M059J (cell line): ENCODE measurements around the gene SSH2. TPM values are rescaled to one million over a fixed set of nuclear protein-coding genes. Genes with fewer than 3 reads are reported as not detected.
A peak's percentile ranks its signal among the peaks of the same experiment; 100 is the strongest.

ENCODE experiments used
- DNase-seq: peaks from one replicate; pipeline ENCODE4 v3.0.0-alpha.2; 2012; ENCODE audit warnings: low read depth
- total RNA-seq: library from RNA; depleted of rRNA; stranded (reverse); fragments of >200 nt; shearing (Covaris generic); gene quantifications from 2 replicates; pipeline ENCODE4 v1.2.3, GENCODE V29; 2014

Gene SSH2
- total RNA-seq, 1 experiment from 2014 or later = 16.7 TPM

DNA sequence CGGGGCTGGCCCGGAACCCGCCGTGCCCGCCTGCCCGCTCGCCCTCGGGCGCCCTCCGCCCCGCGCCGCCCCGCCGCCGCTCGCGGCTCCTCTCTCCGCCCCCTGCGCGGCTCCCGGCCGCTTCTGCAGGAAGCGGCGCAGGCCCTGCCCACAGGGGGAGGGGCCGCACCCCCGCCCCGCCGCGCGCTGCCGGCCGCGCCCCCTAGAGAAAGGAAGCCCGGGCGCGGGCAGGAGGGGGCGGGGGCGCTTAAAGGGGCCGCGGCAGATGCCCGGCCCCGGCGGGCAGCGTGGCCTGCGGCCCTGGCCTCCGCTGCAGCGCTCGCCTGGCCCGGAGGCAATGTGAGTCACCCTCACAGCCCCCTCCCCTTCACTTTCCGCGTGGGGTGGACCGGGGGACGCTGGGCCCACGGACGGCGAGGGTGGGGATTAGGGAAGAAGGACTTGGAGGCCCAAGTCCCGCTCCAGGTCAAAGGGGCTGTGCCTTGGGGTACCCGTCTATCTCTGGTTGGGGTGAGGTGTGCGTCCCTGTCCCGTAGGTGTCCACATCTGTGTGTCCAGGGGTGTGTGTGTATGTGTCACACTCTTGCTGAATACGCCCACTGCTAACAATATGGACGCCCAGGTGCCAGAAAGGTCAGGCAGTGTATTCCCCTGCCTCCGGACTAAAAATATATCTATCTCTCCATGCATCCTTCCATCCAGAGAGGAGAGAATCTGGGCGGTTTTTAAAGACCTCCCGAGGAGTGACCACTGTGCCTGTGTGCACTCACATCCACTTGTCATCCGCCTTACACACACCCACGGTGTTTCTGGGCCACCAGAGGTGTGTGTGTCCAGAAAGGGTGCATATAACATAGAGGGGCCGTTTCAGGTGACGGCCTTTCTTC lies 340.3 kb downstream of the SSH2 start, which contains the start of gene GIT1:
Gene GIT1 (minus strand): TSS at position 125 of the 887 bp plus-strand sequence. CDS start 270 bp downstream, outside the sequence.
- DNase-seq = peak; percentile 81

DNA sequence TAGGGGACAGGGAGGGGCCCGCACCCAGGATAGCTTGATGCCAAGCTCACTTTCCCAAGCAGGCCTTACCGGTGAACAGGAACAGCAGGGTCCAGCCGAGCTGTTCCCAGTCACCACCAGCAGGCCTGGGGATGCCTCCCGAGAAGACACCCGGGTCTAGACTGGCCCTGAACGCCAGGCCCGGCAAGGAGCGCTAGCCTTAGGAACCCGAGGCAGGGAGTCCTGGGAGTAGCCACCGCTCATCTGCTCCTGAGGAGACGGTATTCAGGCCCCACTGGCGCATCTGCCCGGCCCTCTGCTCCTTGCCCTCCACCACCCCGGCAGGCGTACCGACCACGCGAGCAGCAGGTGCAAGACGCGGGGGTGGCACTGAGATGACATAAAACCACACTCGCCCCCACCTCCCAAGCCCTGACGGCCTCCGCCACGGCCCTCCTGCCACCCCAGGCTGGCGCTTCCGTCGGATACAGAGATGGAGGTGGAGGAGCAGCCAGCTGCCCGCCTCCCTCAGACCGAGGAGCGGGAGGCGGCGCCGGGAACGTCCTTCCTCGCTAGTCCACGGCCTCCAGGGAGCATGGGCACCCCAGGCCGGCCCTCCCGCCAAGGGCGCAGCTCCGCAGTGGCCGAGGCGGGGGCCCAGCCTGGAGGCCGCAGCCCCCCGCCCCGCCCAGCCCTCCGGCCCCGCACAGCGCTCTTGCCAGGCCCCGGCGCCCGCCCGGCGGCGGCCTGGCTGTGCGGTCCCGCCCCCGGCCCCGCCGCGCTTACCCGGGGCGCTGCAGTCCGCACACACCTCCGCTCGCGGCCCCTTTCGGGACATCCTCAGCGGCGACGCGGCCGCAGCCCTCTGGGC lies 341.2 kb downstream of the SSH2 start:
- peak; percentile 43 for DNase-seq

DNA sequence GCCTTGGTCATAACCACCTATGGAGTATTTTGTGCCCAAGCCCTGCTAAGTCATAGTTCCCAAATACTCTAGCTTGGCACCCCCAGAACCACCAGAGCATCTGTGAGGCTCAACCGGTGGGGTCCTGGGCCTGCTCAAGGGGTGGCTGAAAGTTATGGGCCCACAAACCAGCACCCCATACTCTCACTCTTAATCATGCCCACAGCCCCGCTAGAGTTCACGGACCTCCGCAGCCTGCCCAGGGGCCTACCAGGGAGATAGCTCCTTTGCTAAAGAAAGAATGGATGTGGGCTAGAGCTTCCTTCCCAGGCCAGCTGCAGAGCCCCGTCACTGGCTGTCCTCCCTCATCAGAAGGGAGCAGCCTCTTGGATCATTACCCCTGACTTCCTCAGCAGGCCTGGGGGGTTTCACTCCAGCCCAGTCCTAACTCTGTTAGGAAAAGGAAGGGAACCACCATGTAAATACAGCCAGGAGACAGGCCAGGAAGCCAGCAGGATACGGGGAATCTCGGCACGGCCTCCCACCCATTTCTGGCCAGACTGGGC lies 341.9 kb downstream of the SSH2 start:
- no peak for DNase-seq

DNA sequence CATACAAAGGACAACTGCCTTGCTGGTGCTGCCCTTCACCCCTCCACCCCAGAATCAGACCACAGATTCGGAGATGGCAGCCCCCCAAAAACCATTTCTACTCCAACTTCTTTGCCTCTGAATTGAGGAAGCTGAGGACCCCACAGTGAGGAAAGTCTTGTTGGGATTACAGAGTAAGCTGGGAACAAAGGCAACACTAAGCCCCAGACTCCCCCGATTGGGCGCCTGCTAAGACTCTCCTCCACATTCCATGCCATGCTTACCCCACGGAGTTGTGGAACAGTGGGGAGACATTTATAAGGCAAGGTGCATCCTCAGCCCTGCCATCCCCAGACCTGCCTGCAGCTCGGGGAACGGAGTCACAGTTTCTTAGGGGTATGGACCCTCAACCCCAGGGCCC lies 342.4 kb downstream of the SSH2 start:
- DNase-seq = no peak

DNA sequence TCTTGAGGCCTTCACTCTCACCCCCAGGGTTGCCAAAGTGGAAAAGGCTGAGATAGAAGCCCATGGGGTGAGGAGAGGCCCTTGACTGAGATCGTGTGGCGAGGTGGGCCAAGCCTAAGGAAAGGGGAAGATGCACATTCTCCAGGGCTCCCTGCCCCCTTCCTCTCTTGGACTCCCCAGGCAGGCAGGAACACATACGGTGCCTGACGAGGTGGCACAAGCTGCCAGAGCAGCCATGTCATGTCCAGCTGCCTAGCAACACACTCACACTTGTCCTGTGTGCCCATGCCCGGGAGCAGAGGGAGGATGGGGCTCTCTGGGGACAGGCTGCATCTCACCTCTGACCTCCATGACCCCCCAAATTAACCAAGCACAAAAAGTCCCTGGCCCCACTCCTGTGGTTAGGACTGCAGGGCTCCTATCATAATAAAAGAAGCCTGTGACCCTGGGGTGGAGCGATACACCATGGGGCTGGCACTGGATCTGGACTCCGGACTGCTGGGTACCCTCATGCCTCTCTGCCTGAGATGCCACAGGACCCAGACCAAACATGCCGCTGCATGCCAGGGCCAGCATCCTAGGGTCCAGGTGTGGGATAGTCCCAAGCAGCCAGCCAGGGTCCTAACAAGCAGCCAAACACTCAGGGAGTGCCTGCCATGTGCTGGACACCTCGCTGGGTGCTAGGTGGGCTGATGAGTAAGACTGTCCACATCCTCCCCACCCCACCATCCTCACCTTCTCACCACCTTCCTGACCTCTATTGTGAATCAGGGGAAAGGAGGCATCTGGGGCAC lies 343.2 kb downstream of the SSH2 start:
- DNase-seq = no peak

DNA sequence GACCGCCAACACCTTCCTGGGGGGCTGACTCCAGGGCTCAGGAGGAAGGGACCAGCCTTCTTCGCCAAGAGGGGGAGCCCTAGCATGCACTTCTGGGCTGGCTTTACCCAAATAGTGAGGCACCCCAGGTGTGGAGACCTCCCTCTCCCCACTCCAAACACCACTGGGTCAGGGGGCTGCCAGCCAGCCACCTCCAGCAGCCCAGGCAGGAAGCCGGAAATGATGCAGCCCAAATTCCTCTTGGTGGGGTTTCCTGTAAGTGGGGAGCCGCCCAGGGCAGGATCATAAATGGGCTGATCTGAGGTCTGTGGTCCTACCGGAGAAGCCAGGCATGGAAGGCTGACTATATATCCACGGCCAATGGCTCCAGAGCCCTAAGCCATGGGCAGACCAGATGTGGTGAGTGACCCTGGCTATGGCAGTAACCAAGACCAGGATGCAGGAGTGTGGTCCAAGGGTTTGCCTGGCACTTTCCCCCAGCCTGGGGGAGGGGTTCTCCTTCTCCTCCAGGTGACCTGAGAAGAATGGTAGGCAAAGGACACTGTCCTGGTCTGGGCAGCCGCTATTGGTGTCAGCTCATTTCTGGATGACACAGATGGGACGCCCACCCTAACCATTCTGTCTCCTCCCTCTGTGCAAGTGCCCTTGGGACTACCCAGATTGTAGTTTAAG lies 344.8 kb downstream of the SSH2 start:
- no peak for DNase-seq

DNA sequence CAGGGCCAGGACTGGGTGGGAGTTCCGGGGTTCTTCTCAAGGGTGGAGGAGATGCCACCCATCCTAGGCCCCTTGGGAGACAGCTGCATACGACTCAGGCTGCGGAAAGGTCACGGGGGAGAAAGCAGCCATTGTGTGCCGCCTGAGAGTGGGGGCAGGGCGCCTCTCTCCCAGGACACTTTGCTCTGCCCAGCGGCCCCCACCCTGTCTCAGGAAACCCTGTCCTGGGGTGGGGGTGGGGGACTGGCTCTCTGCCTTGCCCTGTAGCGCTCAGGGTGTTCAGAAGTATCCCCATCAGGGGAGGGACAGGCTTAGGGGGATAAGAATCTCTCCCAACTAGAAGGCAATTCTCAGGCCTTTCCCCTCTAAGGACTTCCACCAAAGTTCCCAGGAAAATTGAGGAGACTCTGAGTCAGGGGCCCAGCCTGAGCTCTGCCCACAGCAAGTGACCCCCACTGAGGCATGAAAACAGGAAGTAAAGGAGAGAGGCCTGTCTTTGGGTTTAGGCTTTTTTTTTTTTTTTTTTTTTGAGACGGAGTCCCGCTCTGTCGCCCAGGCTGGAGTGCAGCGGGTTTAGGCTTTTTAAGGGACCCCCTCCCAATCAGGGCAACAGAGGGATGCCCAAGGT lies 345.5 kb downstream of the SSH2 start:
- no peak for DNase-seq

DNA sequence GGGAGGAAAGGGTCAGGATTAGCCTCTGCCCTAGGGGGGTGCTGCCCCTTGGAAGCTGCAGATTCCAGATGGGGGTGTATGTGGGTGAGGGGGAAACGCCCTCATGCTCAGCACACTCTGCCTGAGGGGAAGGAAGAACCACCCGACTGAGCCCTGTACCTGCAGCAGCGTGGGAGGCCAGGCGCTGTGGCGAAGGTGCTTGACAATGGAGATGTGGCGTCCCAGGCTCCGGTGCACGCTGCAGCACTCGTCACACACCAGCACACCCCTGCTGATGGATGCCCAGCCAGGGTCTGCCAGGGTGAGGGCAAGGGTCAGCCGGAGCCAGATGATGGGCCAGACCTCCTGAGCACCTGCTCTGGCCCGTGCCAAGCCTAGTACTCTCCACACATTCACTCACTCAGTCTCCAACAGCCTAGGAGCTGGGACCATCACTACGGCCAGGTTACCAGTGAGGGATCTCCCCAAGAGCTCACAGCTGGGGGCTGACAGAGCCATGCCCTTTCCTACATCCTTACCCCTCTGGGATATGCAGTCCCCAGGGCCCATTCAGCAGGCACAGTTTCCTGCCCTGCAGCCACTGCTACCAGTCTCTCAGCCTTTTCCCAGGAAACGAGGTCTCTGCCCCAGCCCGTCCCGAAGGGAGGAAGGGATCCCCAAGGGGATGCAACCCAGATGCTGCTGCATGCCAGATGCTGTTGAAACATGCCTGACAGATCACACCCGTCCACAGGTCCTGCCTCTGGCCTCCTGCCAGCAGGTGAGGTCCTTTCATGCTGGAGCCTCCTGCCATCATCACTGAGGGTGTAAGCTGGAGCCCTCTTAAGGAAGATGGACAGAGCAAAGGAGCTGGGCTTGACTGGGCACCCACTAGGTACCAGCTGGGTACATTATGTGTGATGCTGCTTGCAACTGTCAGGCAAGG lies 346.4 kb downstream of the SSH2 start:
- DNase-seq = no peak

DNA sequence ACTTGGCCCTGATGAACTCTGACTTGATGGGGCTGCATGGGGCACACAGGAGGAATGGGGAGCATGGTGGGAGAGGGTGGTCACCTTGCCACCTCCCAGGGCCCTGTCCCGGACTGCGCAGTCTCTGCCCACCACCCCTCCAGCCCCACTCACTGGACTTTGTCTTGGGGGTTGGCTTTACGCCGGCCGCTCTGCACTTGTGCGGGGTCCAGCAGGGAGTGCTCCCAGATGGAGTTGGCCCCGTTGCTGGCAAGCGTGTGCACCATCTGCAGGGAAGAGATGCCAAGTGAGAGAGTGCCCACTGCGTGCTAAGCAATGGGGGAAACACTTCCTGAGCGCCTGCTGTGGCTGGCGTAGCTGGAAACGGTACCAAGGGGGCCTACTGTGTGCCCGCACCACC lies 347.3 kb downstream of the SSH2 start:
- DNase-seq = no peak

DNA sequence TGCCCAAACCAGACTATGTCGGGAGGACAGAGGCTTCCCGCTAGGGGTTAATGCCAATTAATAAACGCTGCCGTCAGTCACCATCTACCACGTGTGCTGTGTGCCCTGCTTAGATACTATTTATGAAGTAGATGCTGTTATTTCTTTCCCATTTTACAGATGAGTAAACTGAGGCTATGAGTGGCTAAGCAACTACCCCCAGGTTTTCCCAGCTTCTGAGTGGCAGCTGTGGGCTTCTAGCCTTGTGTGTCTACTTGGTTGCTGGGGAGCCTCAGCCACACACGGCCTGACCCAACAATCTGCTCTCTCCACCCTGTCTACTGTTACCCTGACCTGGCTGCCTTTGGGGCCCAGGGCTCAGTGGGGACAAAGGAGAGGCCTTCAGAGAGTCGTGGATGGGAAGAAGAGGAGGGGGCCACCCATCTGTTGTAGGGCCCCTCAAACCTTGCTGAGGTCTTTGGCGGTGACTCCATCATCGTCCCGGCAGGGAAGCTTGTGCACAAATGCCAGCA lies 347.7 kb downstream of the SSH2 start:
- DNase-seq = no peak

DNA sequence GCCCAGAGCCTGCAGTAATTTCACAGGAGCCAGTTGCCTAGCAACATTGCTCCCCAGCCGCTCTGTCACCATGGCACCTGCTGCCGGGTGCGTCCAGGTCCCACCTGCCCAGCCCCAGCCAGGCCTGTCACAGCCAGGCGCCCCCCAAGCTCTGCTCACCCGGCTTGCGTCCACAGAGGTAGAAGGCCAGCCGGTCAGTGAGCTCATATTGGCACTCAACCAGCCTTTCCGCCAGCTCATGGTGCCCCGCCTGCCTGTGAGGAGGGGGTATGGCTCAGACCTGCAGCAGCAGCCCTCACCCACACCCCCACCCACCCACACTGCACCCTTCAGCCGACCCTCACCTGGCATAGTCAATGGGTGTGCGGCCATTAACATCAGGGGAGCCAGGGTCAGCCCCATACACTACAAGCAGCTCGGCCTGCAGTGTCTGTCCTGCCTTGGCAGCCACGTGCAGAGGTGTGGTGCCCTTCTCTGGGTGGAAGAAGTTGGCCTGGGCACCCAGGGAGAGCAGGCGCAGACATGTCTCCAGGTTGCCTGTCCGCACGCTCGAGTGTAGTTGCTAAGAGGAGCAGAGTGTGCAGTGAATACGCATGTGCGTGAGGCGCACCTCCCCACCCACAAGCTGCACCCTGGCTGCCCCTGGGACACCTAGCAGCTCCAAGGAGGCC lies 348.3 kb downstream of the SSH2 start:
- no peak for DNase-seq

DNA sequence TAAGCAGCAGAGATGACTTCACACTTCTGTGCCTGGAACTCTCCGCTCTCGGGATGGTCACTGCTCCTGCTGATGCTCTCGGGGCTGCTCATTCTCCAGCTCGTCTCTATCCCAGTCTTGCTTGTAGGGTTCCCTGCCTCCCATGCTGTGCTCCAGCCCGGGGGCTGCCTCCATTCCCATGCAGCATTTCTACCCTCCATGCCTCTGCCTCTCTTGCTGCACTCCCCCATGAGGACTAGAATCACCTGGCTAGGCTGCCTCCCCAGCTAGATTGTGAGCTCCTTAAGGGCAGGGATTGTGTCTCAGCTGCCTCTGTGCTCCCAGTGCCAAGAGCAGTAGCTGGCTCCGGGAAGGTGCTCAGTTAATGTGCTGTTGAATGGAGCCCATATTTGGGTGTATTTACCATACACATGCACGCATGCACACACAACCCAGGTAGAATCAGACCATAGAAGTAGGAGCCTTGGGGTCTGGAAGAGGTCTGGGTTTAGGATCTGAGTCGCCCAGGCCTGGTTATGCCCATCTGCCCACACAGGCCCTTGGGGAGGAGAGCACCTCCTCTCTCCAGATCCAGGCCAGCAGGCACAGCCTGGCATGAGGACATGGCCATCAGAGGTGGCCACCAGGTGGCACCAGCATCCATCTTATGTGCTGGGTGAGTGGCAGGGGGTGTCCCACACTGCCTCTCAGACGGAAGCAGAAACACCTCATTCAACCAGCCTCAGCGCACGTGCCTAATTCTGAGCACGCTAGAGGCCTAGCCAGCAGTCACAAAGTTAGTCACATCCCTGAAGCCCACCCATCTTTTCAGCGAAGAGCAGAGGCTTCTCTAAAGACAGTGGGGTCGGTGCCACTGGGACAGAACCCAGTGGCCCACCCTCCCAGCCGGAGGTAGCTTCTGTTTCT lies 349.9 kb downstream of the SSH2 start:
- DNase-seq = peak; percentile 77

DNA sequence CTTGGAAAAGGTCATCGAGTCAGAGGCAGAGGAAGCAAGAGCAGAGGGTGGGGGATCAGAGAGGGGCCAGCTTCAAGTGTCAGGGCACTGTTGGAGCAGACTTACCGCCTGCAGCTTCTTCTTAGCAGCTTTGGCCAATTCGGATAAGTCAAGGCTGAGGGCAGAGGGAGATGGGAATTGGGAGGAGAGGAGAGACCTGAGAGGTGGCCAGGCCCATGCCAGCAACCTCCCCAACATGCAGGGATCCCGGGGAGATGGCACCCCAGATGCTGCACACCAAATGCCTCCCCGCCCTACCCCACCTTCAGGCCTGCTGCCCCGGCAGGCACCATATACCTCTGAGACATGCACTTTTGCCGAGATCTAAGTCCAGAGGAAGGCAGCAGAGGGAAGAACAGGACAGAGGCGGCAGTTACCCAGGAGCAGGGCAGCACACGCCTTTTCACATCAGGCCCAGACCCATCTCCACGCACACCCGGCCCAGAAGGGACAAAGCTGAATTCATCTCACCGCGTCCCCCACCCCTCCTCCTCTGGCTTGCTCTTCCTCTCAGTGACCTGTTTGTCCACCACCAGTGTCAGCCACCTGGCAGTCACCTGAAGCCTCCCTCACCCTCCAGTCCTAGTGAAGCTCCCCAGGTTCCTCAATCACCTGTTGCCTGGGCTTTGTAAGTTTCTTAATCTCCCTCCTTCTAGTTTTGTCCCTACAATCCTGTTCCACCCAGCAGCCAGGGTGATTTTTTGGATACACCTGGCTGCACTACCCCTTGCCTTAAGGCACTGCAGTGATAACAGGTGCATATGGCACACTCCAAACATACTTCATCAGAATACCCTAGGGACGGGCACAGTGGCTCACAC lies 351.2 kb downstream of the SSH2 start:
- no peak for DNase-seq

DNA sequence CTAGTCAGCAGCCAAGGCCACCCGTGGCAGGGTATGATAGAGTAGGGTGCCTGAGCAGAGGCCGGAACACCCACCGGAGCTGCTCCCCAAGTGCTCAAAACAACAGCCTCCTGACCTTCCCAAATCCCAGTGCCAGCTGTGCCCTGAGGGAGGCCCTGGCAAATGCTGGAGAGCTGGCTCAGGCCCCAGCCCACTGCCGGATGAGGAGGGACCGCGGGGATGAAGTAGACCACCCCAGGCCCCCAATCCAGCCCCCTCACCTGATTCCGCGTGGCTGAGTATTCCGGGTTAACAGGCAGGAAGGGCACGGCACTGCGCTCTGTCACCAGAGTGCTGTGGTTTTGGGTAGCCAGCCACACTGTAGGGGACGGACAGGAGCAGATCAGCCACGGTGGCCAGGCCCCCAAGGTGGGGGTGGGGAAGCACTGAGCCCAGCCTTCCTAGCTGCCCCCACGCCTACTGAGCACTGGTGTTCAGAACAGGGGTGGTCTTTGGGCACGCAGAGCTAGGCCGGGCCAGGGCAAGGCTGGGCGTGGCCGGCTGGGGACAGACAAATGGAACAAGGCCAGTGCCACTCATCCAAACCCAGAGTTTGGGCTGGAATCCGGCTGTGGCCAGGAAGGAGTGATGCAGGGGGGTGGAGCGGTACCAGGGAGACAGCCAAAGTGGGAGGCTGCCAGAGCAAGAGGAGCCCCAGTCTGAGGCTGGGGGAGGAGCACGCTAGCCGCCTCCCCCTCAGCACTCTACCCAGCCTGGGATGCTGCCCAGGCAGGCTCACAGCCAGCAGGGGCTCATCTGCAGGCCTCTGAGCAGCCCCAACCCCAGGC lies 352.4 kb downstream of the SSH2 start:
- DNase-seq = no peak

DNA sequence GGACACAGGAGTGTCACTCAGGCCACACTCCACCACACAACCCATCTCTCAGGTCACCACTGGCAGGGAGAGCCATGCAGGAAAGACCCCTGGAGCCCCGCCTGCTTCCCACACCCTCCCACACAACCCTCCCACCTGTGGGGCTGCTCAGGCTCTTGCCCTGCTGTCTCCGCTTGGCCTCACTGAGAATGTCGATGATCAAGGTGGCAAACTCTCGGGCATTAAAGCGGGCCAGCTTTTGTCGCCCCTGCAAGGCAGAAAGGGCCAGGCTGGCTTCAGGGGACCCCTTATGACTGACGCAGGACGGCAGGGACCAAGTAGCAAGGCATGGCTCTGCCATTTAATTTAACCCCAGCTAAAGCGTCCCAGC lies 353.0 kb downstream of the SSH2 start:
- no peak for DNase-seq
